SK-N-SH (cell line): ENCODE measurements around the gene ARMC9. TPM values are rescaled to one million over a fixed set of nuclear protein-coding genes. Genes with fewer than 3 reads are reported as not detected.

Experiments used
- CTCF ChIA-PET: fragments of 300-600, 350-600 bp; formaldehyde crosslinking; extraction: SDS; loops from one replicate; lab custom pipeline; 2021; lab: Yijun Ruan, JAX
- POLR2A ChIA-PET: fragments of 350-600 bp; sonication (Branson Sonifier 250); formaldehyde crosslinking; extraction: SDS; loops from one replicate; lab custom pipeline; 2020; ENCODE audit warnings: antibody characterized with exemption, inconsistent platforms; lab: Yijun Ruan, JAX
- DNase-seq: peaks from one replicate; pipeline ENCODE4 v3.0.0; 2012
- H2AFZ ChIP-seq: fragments of 200-600 bp; sonication (generic); 2 replicates; pipeline ENCODE4 v1.8.1; 2016; ENCODE audit warnings: antibody characterized with exemption, mild to moderate bottlenecking, low read depth
- H3F3A ChIP-seq: fragments of 200-600 bp; sonication (generic); replicated peaks from 2 replicates; pipeline ENCODE3; 2016; ENCODE audit warnings: antibody characterized with exemption, mild to moderate bottlenecking; ENCODE audit not compliant: insufficient read depth
- H3K27ac ChIP-seq, 2 experiments: fragments of 200-500 bp in 1 of 2; fragments of 200-600 bp in 1 of 2; sonication (Bioruptor generic) in 1 of 2; sonication (generic), shearing (Covaris generic) in 1 of 2; 2 replicates each; pipeline versions ENCODE4 v1.5.1 to v1.6.1; 2014 to 2016; ENCODE audit warnings: low read depth in 2 of 2, inconsistent platforms in 1 of 2, low read length in 1 of 2, mild to moderate bottlenecking in 1 of 2, mixed read lengths in 1 of 2
- H3K27me3 ChIP-seq: fragments of 200-600 bp; sonication (generic), shearing (Covaris generic); 2 replicates; pipeline ENCODE4 v1.6.1; 2016; ENCODE audit warnings: mixed run types; ENCODE audit not compliant: insufficient read depth
- H3K36me3 ChIP-seq, 2 experiments: fragments of 200-500 bp in 1 of 2; fragments of 200-600 bp in 1 of 2; sonication (Bioruptor generic) in 1 of 2; sonication (generic) in 1 of 2; replicated peaks in 1 of 2; 2 replicates each; pipeline versions ENCODE3 to v1.5.1; 2014 to 2016; ENCODE audit warnings: low read length in 1 of 2, mild to moderate bottlenecking in 1 of 2; ENCODE audit not compliant: insufficient read depth in 2 of 2, control insufficient read depth in 1 of 2
- H3K4me1 ChIP-seq, 2 experiments: fragments of 200-500 bp in 1 of 2; fragments of 200-600 bp in 1 of 2; sonication (Bioruptor generic) in 1 of 2; sonication (generic), shearing (Covaris generic) in 1 of 2; 2 replicates each; pipeline versions ENCODE4 v1.5.1 to v1.6.1; 2014 to 2016; ENCODE audit warnings: low read depth in 1 of 2, low read length in 1 of 2, mixed run types in 1 of 2; ENCODE audit not compliant: insufficient read depth in 2 of 2, control insufficient read depth in 1 of 2
- H3K4me2 ChIP-seq: fragments of 200-600 bp; sonication (generic), shearing (Covaris generic); 2 replicates; pipeline ENCODE4 v1.6.1; 2017; ENCODE audit warnings: mixed run types
- H3K4me3 ChIP-seq, 2 experiments: fragments of 200-500 bp in 1 of 2; fragments of 200-600 bp in 1 of 2; sonication (Bioruptor generic) in 1 of 2; sonication (generic), shearing (Covaris generic) in 1 of 2; 2 replicates each; pipeline versions ENCODE4 v1.5.1 to v1.8.1; 2014 to 2016; ENCODE audit warnings: low read depth in 2 of 2, inconsistent platforms in 1 of 2, low read length in 1 of 2, mild to moderate bottlenecking in 1 of 2, mixed read lengths in 1 of 2, moderate library complexity in 1 of 2
- H3K79me2 ChIP-seq: fragments of 200-600 bp; sonication (generic); 2 replicates; pipeline ENCODE4 v1.8.1; 2017; ENCODE audit warnings: mild to moderate bottlenecking; ENCODE audit not compliant: insufficient read depth
- H3K9ac ChIP-seq: fragments of 200-600 bp; sonication (generic); 2 replicates; pipeline ENCODE4 v1.6.1; 2017; ENCODE audit warnings: mixed run types
- H3K9me2 ChIP-seq: fragments of 200-600 bp; sonication (generic); 2 replicates; pipeline ENCODE4 v1.6.1; 2017; ENCODE audit warnings: mixed run types
- H3K9me3 ChIP-seq: fragments of 200-600 bp; sonication (generic); 2 replicates; pipeline ENCODE4 v1.6.1; 2017; ENCODE audit warnings: mixed run types, mild to moderate bottlenecking, moderate library complexity
- H4K20me1 ChIP-seq: fragments of 200-600 bp; sonication (generic); 2 replicates; pipeline ENCODE4 v1.6.1; 2017; ENCODE audit warnings: mild to moderate bottlenecking, mixed run types; ENCODE audit not compliant: insufficient read depth
- CHD2 ChIP-seq: fragments of 150-350 bp; IDR thresholded peaks from 2 replicates; pipeline ENCODE4 v1.6.1; 2018; ENCODE audit warnings: low read length; ENCODE audit not compliant: partially characterized antibody
- EP300 ChIP-seq, 2 experiments: IDR thresholded peaks; 2 replicates each; pipeline versions ENCODE4 v1.4.0 to v1.6.1; 2012; ENCODE audit warnings: borderline replicate concordance in 1 of 2, low read depth in 1 of 2, low read length in 1 of 2
- FOSL2 ChIP-seq: IDR thresholded peaks from 2 replicates; pipeline ENCODE4 v1.4.0; 2012; ENCODE audit warnings: low read depth, mild to moderate bottlenecking, moderate library complexity, borderline replicate concordance
- FOXJ3 ChIP-seq: sonication (generic); formaldehyde crosslinking; IDR thresholded peaks from 2 replicates; pipeline ENCODE4 v1.5.1; 2020; ENCODE audit warnings: mild to moderate bottlenecking, missing genetic modification reagents
- FOXM1 ChIP-seq: IDR thresholded peaks from 2 replicates; pipeline ENCODE4 v1.4.0; 2012; ENCODE audit warnings: low read depth, mild to moderate bottlenecking
- GABPA ChIP-seq: IDR thresholded peaks from 2 replicates; pipeline ENCODE4 v1.4.0; 2012; ENCODE audit warnings: low read depth, mild to moderate bottlenecking
- GATA2 ChIP-seq: sonication (generic); formaldehyde crosslinking; IDR thresholded peaks from 2 replicates; pipeline ENCODE4 v1.5.0; 2020; ENCODE audit warnings: mild to moderate bottlenecking, missing genetic modification reagents
- JUND ChIP-seq: IDR thresholded peaks from 2 replicates; pipeline ENCODE4 v1.4.0; 2012
- MAX ChIP-seq: IDR thresholded peaks from 2 replicates; pipeline ENCODE4 v1.4.0; 2012; ENCODE audit warnings: low read depth
- MEF2A ChIP-seq: IDR thresholded peaks from 2 replicates; pipeline ENCODE4 v1.4.0; 2012; ENCODE audit warnings: low read depth, borderline replicate concordance
- NFIC ChIP-seq: IDR thresholded peaks from 2 replicates; pipeline ENCODE4 v1.4.0; 2012; ENCODE audit warnings: borderline replicate concordance
- PBX3 ChIP-seq: IDR thresholded peaks from 2 replicates; pipeline ENCODE4; 2012
- POLR2AphosphoS5 ChIP-seq: IDR thresholded peaks from 2 replicates; pipeline ENCODE4 v1.6.1; 2012; ENCODE audit warnings: low read depth, low read length
- RAD21 ChIP-seq: IDR thresholded peaks from 2 replicates; pipeline ENCODE4 v1.6.1; 2012; ENCODE audit warnings: mild to moderate bottlenecking, low read length
- RCOR1 ChIP-seq: fragments of 150-350 bp; IDR thresholded peaks from 2 replicates; pipeline ENCODE4 v1.6.1; 2017; ENCODE audit warnings: antibody characterized with exemption, low read length
- RFX5 ChIP-seq: IDR thresholded peaks from 2 replicates; pipeline ENCODE4 v1.6.1; 2012; ENCODE audit warnings: mild to moderate bottlenecking, improper control_type of control experiment, low read length
- SIN3A ChIP-seq: IDR thresholded peaks from 2 replicates; pipeline ENCODE4 v1.6.1; 2012; ENCODE audit warnings: low read depth, mild to moderate bottlenecking, low read length, moderate library complexity, borderline replicate concordance
- SMC3 ChIP-seq: IDR thresholded peaks from 2 replicates; pipeline ENCODE4 v1.6.1; 2012; ENCODE audit warnings: low read depth, low read length, improper control_type of control experiment
- TAF1 ChIP-seq: IDR thresholded peaks from 2 replicates; pipeline ENCODE4 v1.6.1; 2012; ENCODE audit warnings: low read depth, mild to moderate bottlenecking, low read length, moderate library complexity, borderline replicate concordance
- TCF12 ChIP-seq: IDR thresholded peaks from 2 replicates; pipeline ENCODE4 v1.4.0; 2012
- USF1 ChIP-seq: IDR thresholded peaks from 2 replicates; pipeline ENCODE4 v1.4.0; 2012; ENCODE audit warnings: low read depth, borderline replicate concordance
- USF2 ChIP-seq: fragments of 150-350 bp; IDR thresholded peaks from 2 replicates; pipeline ENCODE4 v1.6.1; 2017; ENCODE audit warnings: antibody characterized with exemption, low read length, low read depth, borderline replicate concordance
- WGBS: methylation state at CpG from one replicate; pipeline ENCODE4 v1.1.6; 2017; ENCODE audit warnings: low lambda C conversion rate; 5-methylcytosine and 5-hydroxymethylcytosine counted together
- polyA plus RNA-seq, 3 experiments: library from polyadenylated mRNA; depleted of rRNA; stranded (reverse); fragments of >200 nt; gene quantifications; 2 replicates each; pipeline ENCODE4 v1.2.3, GENCODE V29; 2012

Gene ARMC9
- polyA plus RNA-seq, 1 of the 3 experiments (the other 2 are of a cell fraction): 25.3 TPM

- H3K9ac ChIP-seq: no peak overlapping the region
- no peak overlapping the region for H3K4me2 ChIP-seq
- no peak overlapping the region for H3K4me3 ChIP-seq
- no peaks in the 10 kb centered on the region for H3K9me2 ChIP-seq
- H3K27me3 ChIP-seq: no peaks in the 10 kb centered on the region
- no peak for DNase-seq
- TF ChIP-seq POLR2AphosphoS5 (no peak), NFIC (no peak), USF2 (no peak), RCOR1 (no peak), GABPA (no peak), PBX3 (no peak), USF1 (no peak), RAD21 (no peak), FOSL2 (no peak), MEF2A (no peak), JUND (no peak), TCF12 (no peak), FOXM1 (no peak), CHD2 (no peak), TAF1 (no peak), GATA2 (CRISPR knock-in tag) (no peak), FOXJ3 (no peak)
- ChIA-PET POLR2A (no interaction called here), CTCF (interaction anchor here (1.2 to 16.3 kb wide), 4 partner anchors 10 to 165 kb away, joined by 4 to 302 read pairs (median 12); no protein-coding TSS in a partner anchor)
- H3K79me2 ChIP-seq: no peaks in the 10 kb centered on the region
- H4K20me1 ChIP-seq: no peaks in the 10 kb centered on the region
- H3K27ac ChIP-seq: no peak overlapping the region
- H3K36me3 ChIP-seq: peaks cover 27 to 39% of the 10 kb centered on the region in 2 experiments
- 94% methylated on average over 3 of the region's 4 CpGs for WGBS
- no peak overlapping the region for H2AFZ ChIP-seq
- H3K4me1 ChIP-seq: no peaks in the 10 kb centered on the region; a peak in 1 of 4 replicates
- no peaks in the 10 kb centered on the region for H3F3A ChIP-seq
- no peaks in the 10 kb centered on the region for H3K9me3 ChIP-seq
Observed at GRCh38 chr2:231286964-231287363, 88.5 kb downstream of the ARMC9 start.

GRCh38 chr2:231287696-231288095 is 89.3 kb downstream of the ARMC9 start:
- H3K9ac ChIP-seq: no peak overlapping the region
- H3K4me3 ChIP-seq: no peak overlapping the region
- H3K27me3 ChIP-seq: no peaks in the 10 kb centered on the region
- no peak overlapping the region for H3K4me2 ChIP-seq
- POLR2A ChIA-PET: no interaction called here
- no peak overlapping the region for H3K27ac ChIP-seq
- CTCF ChIA-PET: interaction anchor here (0.9 to 16.3 kb wide), 4 partner anchors 9 to 121 kb away, joined by 4 to 302 read pairs (median 12); no protein-coding TSS in a partner anchor
- no peaks in the 10 kb centered on the region for H3F3A ChIP-seq
- no peak for TF ChIP-seq POLR2AphosphoS5
- no peak for TF ChIP-seq SIN3A
- TF ChIP-seq PBX3: no peak
- TF ChIP-seq MAX: no peak
- TF ChIP-seq USF2: no peak
- no peak for TF ChIP-seq EP300 (IDR thresholded peaks at IDR 0.05; ENCODE audit: borderline replicate concordance in 1 of 2, low read depth in 1 of 2, low read length in 1 of 2)
- no peak for TF ChIP-seq FOXM1
- TF ChIP-seq SMC3: no peak
- TF ChIP-seq RFX5: no peak
- no peaks in the 10 kb centered on the region for H3K79me2 ChIP-seq
- H3K4me1 ChIP-seq: no peaks in the 10 kb centered on the region; a peak in 1 of 4 replicates
- no peaks in the 10 kb centered on the region for H3K9me3 ChIP-seq
- H4K20me1 ChIP-seq: no peaks in the 10 kb centered on the region
- H3K9me2 ChIP-seq: no peaks in the 10 kb centered on the region
- peaks cover 23 to 39% of the 10 kb centered on the region in 2 experiments for H3K36me3 ChIP-seq
- 89% methylated on average over 5 of the region's 5 CpGs for WGBS
- H2AFZ ChIP-seq: no peak overlapping the region
- no peak for DNase-seq
